GM21390 (cell line): ENCODE data around the gene C17orf100.
"Not testable (repeated sequence)": the region's sequence is repeated elsewhere in the genome, so short reads cannot be mapped to it uniquely, and the experiment has no call there.

ENCODE experiments used
- ATAC-seq: cut with Tn5 transposase; IDR thresholded peaks from one replicate; pipeline ENCODE4 v1.9.1; 2021; ENCODE audit not compliant: unreplicated experiment

C17orf100 gene

GRCh38 chr17:6688944-6689343 is 37.4 kb downstream of the C17orf100 start:
- ATAC-seq, result no peak

DNA sequence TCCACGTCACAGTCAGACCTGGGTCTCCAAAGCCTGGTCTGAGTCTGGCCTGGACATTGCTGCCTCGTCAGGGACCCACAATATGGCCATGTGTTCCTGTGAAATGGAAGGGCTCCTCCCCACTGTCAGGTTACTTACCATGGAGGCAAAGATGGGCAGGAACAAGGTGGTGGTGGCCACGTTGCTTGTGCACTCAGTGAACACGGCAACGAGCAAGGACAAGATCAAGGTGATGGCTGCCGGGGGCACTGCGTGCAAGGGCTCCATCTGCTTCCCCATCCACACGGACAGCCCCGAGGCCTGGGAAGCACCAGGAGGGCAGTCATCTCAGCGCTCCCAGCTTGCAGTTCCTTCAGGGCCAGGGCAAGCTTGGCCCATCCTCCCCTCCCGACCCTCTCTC is 39.1 kb downstream of the C17orf100 start:
- no peak for ATAC-seq

- ATAC-seq, result no peak
Measured at GRCh38 chr17:6691546-6691945, 40.0 kb downstream of the C17orf100 start.

DNA sequence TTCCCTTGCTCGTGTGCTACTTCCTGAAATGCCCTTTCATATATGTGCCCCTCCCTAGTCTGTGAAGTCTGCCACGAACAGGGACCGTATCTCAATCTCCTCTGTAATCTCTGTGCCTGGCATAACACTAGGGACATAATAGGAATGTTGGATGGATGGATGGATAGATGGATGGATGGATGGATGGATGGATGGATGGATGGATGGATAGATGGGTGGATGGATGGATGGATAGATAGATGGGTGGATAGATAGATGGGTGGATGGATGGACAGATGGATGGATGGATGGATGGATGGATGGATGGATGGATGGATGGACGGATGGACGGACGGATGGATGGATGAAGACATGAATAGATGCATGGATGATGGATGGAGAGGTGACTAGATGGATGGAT is 40.4 kb downstream of the C17orf100 start:
- ATAC-seq, result not testable (repeated sequence)

DNA sequence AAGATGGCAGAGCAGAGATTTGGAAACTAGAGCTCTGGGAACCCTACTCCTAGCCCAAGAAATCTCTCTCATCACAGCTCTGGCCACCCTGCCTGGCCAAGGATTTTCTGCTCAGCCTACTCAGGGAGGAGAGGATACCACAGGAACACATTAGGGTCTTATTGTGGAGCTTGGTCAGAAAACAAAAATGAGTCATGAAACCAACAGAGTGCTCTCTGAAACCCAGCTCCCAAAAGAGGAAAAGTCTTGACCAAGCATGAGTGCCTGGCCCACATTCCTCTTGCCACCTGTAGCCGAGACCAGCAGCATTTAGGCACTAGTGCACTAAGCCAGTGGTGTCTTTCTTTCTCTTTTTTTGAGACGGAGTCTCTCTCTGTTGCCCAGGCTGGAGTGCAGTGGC is 43.5 kb downstream of the C17orf100 start:
- no peak for ATAC-seq

GRCh38 chr17:6695565-6695964 is 44.0 kb downstream of the C17orf100 start:
- ATAC-seq, result no peak

GRCh38 chr17:6696906-6697305 is 45.3 kb downstream of the C17orf100 start:
- no peak for ATAC-seq

DNA sequence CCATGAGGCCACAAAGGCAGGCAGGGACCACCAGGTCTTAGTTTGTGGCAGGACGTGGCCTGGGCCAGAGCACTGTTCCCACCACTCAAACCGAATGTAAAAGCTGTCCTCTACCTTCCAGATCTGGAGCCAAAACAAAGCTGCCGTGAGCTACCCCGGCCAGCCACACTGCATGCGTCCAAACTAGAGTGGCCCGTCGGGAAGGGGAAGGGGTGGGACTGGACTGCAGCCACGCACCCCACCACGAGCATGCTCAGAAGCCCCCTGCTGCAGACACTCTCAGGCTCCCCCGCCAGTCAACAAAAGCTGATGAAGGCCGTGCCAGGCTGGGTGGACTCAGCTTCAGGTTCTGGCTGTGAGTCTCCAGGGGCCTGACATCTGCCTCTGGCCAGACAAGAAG is 46.4 kb downstream of the C17orf100 start:
- ATAC-seq, result no peak

- ATAC-seq, result no peak
Measured at GRCh38 chr17:6699997-6700947, 48.7 kb downstream of the C17orf100 start.

DNA sequence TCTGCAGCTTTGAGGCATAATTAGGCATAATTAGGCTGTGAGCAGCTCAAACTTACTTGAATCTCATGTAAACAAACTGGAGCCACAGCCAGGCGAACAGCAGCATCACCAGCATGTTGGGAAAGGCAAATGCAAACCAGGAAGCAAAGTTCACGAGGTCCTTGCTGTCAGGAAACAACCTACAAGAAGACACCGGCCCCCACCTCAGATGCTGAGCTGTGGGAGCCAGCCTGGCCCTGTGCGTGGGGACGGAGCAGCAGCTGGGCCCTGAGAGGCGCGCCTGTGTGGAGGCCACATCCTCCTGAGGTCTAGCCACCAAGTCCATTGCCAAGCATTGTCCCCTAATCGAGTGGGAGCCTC is 49.4 kb downstream of the C17orf100 start:
- no peak for ATAC-seq

DNA sequence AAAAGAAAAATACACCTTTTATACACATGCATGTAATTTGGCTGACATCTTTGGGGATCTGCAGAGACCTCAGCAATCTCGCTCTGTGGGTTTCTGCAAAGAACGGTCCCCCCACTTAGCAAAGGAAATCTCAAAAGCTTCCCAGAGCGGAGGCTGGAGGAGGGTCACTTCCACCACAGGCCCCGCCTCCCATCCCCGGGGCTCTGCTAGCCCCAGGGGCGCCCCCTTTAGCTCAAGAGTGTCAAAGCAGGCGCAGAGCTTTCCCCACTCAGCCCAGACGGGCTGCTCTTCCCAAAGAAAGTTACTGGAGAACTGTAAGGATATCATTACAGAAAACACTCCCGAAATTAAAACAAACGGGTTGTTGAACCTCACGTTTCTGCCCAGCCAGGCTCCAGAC is 50.2 kb downstream of the C17orf100 start:
- ATAC-seq, result no peak

- no peak for ATAC-seq
Measured at GRCh38 chr17:6702567-6703215, 51.1 kb downstream of the C17orf100 start.
